GM12875 (cell line): ENCODE results near the gene INPP5A.

Source experiments
- H3K4me3 ChIP-seq: one replicate; pipeline ENCODE4 v1.5.1; 2011; ENCODE audit warnings: low read depth, low read length, control low read depth
- CTCF ChIP-seq: IDR thresholded peaks from 2 replicates; pipeline ENCODE4 v1.5.1; 2011; ENCODE audit warnings: low read depth, mild to moderate bottlenecking, control low read depth, inconsistent platforms, low read length, moderate library complexity, borderline replicate concordance; ENCODE audit not compliant: insufficient read depth

Gene INPP5A

GRCh38 chr10:132781556-132781955 lies 244.0 kb downstream of the INPP5A start:
- TF ChIP-seq CTCF: no peak
- no peak overlapping the region for H3K4me3 ChIP-seq

GRCh38 chr10:132783165-132783939 lies 245.8 kb downstream of the INPP5A start:
- TF ChIP-seq CTCF: no peak
- no peak overlapping the region for H3K4me3 ChIP-seq

GRCh38 chr10:132783940-132784865 lies 246.6 kb downstream of the INPP5A start:
- TF ChIP-seq CTCF: no peak
- no peak overlapping the region for H3K4me3 ChIP-seq

- no peak overlapping the region for H3K4me3 ChIP-seq
These were observed 247.5 kb downstream of the INPP5A start for GRCh38 chr10:132784866-132785722.

GRCh38 chr10:132785723-132786475 lies 248.3 kb downstream of the INPP5A start, which contains the start of gene NKX6-2:
Gene NKX6-2, minus strand, starts transcription at chr10:132786147. Its CDS starts 199 bp downstream, at chr10:132785948.
- no peak within 1 kb of the TSS for H3K4me3 ChIP-seq
- TF ChIP-seq CTCF: no peak

More at GRCh38 chr10:132784866-132785722, 247.5 kb downstream of the INPP5A start:
- TF ChIP-seq CTCF: no peak

- TF ChIP-seq CTCF: no peak
- no peak overlapping the region for H3K4me3 ChIP-seq
These were observed 248.9 kb downstream of the INPP5A start for GRCh38 chr10:132786476-132786883.
